Activated CD8-positive, alpha-beta memory T cell treated with anti-CD3 and anti-CD28 coated beads for 24 hours (primary cell): ENCODE data around the gene SULF2.

ENCODE experiments used
- DNase-seq: peaks from one replicate; pipeline ENCODE4 v3.0.0-alpha.2; 2020

The SULF2 gene

DNA sequence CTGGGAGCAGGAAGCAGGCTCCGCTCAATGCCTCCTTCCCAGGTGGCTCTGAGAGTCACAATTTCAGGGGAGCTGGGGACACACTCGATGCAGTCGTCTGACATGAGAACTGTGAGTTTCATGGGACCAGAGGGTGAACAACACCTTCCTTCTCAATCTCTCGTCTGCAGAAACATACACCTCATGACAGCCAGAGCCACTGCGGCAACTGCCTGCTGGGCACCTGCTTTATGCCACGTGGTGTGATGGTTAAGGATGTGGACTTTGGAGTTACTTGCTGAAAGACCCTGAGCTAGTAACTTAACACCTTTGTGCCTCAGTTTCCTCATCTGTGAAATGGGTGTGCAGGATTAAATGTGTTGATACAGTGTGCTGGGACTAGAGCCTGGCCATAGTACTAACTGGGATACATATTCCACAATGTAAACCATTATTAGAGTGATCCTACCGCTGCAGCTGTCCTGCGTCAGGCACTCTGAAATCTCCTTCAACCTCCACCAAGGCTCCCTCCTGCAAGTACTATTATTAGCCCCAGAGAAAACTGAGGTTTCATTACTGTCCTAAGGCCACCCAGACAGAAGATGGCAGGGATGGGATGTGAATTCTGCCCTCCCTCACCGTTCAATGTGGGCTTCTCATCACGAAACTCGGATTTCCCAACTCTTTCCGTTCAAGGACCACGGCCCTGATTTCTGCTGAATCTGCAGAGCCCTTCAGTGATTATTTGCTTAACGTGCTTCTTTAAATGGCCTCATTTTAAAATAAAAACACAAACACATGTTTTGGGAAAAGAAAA is 24.4 kb downstream of the SULF2 start:
- DNase-seq: no peak

DNA sequence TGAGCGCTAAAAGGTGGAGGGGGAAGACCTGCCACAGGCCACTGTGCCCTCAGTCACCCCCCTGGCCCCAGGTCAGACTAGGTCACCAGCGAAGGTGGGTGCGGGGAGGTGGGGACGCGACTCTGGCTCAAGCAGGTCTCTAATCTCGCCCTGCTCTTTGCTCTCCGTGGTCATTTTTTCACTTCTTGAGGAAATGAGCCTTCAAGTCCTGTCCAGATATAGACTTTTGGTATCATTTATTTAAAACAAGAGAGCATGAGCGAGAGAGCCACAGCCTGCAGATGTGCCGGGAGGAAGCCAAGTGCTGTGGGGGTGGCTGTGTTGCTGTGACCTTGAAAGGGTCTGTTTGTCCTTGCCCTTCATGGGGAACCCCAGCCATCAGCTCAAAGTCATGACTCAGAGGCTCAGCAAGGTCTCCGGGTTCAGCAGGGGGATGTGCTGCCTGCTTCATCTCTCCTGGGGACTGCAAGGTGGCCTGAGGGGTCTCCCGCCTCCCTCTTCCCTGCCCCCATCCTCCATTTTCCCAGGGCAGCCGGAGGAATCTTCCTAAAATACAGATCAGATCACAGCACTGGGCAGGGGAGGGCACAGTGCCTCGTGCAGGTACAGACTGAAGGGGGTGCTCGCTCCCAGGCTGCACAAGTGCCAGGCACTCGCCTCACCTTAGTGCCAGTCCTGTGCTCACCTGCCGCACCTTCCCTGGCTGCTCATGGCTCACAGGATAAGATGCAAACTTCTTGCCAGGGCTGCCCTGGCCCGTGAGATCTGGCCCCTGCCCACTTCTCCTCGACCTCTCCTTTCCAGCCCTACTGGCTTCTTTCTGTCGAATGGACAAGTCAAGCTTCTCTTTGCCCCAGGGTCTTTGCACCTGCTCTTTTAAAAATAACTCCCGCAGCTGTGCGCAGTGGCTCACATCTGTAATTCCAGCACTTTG is 26.5 kb downstream of the SULF2 start:
- DNase-seq: no peak

DNA sequence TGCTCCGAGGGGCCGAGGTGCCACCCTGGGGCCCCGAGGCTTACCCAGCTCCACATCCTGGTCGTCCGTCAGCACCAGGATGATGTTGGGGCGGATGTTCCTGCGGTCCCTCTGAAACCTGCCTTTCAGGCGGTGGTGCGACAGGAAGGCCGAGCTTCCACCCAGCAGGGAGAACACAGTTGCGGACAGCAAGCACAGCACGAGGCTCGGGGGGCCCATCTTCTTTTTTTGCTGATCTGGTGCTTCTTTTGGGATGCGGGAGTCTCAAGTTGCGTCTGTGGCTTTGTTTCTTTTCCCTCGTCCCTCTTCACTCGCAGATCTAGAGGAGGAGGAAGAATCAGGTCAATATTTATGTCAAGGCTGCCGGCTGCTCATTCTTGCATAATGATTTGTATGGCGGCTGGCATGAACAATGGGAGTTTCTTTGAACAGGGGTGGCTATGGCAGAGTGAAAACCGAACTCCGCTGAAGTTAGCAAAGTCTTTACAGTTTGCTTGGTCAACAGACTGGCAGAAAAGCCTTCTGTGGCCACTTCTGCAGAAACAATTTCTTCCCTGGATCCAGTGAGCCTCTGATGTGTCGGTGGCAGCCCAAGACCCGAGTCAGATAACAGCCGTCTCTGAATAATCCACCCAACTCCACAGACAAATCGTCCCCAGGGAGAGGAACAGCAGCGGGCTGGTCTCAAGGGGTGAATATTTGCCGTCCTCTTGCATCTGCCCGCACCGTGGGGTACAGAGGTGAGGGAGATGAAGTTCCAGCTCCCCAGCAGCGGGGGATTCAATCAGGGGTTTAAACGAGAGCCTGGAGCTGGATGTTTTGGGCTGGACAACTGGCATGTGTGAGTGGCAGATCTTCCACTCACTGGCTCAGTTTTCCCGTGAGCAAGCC is 27.9 kb downstream of the SULF2 start:
- no peak for DNase-seq

DNA sequence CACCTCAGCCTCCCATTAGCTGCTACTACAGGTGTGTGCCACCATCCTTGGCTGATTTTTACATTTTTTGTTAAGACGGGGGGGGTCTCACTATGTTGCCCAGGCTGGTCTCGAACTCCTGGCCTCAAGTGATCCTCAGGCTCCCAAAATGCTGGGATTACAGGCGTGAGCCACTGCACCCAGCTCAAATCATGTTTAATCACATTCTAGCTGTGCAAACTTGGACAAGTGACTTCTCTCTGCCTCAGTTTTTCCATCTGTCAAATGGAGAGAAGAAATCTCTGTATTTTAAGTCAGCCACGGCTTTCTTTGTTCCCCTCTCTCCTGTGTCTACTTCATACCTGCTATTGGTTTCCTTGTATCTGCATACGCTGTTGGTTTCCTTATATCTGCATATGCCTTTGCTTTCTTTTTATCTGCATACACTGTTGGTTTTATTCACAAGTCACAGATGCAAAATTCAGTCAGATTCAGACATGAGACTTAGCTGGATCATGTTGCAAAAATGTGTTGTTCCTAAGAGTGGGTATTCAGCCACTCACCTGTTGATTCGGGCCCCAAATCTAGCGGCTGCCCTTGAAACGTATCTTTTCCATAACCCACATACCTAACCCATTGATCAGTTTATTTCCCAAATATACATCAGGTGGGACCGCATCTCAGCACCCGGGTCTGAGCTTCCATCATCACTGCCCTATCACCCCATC is 30.2 kb downstream of the SULF2 start:
- no peak for DNase-seq

DNA sequence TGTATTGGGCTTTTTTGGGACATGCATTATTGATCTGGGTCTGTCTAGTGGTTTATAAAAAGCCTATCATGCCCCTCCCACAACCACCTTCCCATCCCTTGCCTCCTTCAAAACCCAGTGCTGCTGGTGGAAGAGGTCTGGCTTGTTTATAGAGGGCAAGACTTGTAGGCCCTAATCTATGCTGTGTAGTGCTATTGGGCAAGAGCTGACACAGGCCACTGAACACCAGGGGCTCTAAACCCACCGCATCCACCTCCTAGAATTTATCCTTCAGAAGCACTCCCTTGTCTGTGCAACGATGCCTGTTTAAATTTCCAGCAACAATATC is 30.9 kb downstream of the SULF2 start:
- DNase-seq: no peak

DNA sequence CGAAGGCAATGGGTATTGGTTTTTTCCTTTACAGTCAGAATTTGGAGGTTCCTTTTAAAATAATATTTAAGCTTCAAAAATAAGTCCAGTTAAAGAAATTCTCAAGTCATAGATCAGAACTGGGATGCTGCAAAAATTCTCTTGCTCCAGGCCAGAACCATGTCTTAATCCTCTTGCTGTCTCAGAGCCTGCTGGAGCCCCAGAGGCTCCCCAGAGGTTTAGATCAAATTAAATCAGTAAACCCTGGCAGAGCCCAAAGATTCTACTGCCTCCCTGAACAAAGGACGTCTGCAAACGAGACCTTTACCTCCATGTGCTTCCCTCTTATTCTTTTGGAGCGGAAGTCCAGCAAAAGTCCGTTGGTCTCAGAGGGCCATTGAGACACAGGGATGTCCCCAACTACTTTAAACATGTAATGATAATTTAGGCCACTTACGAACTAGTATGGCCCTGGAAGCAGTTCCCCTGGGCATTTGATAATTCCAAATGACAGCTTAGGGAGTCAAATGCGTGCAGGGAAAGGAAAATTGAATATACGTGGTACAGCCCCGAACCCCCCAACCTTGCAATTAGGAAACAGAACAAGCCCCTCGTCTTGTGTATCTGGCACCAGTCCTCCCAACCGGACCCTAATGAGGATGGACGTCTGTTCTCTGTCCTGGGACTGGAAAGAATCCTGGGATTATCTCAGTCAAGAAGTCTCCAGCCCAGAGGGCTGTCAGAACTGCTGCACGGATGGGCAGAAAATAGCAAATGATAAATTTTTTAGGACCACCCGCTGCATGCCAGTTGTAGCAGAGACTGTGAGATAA is 31.5 kb downstream of the SULF2 start:
- no peak for DNase-seq

DNA sequence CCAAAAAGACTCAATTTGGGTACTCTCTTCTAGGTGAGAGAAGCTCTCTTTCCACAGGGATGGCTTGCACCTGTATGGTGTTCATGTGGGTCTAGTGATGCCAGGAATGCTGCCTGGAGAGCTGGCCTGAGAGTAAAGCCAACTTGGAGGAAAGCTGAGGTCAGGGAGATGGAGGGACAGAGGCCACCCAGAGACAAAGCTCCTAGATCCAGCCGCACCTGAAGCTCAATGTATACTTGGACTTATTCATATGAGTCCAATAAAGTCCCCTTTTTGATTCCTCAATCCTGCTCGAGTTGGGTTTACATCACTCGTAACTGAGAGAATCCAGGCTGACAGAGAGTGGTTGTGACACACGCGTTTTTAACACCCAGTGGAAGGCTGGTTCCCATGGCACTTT is 33.8 kb downstream of the SULF2 start:
- DNase-seq: no peak

DNA sequence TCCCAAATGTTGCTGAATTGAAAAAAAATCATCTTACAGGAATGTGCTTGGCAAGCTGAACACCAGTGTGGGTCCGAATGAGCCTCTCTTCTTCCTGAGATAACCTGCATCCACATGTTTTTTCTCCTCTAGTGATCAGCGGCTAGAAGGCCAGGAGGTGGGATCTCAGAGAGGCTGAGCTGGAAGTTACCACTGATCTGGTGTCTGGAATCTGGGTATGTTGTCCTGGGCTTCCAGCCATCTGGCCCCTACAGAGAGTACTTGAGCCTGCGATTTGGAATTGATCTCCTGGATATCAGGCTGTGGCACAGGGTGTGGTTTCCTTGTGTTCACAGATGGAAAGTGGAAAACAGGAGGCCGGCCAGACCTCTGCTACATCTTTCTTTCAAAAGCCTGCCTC is 35.9 kb downstream of the SULF2 start:
- no peak for DNase-seq

DNA sequence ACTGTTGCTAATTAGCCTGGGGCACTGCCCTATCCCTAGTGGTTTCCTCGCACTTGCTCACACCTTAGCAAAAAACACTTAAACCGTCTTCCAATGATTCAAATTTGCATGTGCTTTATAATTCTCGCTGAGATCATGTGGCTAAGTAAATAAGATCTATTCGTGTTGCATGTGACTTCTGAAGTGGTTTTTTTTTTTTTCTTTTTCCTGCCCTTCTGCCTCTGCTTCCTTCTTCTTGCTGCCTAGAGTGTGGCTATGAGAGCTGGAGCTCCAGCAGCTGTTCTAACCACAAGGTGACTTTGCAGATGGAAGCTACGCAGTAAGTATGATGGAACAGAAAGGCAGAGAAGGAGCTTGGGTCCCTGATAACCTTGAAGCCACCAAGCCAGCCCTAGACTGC is 36.5 kb downstream of the SULF2 start:
- DNase-seq: no peak

DNA sequence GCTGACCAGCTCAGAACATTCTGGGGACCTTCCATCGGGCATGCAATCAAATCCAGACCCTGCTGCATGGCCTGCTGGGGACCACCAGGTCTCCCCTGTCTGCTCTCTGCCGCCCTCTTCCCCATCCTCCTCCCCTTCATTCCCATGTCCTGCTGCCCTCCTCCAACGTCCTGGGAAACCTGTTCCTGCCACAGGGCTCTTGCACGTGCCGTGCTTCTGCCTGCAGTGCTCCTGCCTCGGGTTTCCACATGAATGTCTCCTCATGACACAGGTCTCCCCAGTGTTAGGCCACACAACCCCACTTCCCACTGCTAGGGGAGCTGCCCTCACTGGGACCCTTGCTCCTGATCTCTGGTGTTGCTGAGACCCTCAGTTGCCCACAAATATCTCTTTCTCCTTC is 37.2 kb downstream of the SULF2 start:
- no peak for DNase-seq

DNA sequence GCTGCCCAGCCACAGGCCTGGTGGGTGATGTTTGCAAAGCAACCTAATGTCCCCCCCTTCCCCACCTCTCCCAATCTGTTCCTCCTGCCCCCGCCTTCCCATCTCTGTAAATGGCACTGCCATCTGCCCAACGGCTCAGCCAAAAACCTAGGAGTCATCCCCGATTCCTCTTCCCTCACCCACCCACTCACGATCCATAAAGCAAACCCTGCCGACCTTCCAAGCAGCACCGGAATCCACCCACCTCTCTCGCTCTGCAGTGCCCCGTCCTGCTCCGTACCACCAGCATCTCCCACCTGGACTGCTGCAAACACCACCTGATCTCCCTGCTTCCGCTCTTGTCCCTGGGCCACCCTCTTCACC is 37.6 kb downstream of the SULF2 start:
- no peak for DNase-seq

DNA sequence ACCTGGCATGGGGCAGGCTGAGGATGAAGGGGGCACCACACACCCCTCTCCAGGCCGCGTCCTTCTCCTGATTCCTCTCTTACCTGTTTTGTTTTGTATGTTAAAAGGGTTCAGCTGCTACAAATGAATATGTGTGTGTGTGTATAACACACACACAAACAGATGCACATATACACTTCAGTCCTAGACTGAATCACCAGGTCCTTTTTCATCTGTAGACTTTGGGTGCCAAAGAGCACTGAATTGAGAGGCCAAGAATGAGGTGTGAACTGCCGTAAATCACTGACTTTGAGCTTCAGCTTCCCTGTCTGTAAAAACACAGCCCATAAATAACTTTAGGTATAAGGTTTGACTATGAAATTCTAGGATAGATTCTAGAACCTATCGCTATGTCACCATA is 40.5 kb downstream of the SULF2 start:
- no peak for DNase-seq

DNA sequence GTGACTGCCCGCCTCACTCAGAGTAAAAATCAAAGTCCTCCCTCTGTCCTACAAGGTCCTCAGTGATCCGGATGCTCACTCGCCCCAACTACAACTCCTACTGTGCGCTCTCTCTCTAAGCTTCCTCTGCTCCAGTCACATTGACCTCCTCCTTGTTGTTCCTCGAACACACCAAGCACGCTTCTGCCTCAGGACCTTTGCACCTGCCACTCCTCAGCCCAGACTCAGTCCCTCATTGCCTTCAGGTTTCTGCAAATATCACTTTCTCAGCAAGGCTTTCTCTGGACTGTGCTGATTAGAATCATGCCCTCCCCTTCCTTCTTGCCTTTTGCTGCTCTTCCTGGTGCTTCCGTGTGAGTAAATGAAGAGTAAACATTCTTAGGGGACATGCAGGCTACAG is 41.6 kb downstream of the SULF2 start:
- DNase-seq: no peak

DNA sequence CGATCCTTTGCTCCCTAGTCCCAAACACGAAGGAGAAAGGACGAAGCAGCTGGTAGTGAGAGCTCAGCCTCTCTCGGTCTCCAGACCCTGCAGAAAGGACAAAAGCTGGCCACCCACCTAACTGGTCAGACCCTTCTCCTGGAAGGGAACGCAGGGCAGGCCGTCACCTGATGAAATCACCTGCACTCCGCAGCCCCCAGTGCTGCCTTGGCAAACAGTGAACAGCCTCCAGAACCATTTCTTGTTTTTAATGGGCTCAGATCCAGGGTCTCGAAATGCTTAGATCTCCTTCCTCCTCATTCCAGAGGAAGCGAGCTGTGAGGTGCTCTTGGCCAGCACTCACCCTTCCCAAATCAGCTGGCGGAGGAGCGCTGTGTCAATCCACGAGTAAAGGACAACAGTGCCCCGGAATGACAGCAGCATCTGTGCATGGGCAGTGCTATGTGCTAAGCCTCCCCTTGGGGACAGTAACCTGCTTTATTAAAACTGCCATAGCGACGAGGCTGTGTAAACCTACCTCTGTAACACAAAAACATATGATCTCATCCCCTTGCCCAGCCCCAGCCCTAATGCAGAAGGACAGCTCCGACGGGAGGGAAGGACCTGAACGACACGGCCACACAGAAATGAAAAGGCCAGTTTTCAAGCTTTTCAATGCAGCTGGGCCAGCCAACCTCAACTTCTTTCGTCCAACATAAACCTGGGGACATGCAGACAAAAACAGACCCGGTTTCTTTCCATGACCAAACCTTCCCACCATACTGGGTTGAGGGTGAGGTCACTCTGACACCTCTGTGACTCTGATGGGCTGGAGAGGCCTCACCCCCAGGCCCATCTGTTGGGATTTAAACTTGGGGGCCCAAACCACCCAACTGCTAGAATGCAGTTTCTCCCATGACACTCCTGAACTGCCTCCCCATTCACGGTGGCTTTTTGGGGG is 43.3 kb downstream of the SULF2 start:
- DNase-seq: no peak

DNA sequence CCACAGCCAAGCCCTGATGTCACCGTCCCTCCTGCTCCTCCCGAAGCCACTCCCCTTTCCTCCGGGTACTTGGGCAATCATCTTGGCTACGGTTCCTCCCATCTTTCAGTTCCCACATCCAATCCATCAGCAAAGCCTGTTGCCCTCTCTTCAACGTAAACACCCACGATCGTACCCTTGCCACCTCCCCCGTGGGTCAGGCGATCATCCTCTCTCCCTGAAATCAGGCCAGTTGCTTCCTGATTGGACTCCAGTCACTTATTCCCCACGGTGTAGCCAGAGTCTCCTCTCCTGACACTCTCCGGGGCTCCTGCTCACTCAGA is 44.5 kb downstream of the SULF2 start:
- no peak for DNase-seq

DNA sequence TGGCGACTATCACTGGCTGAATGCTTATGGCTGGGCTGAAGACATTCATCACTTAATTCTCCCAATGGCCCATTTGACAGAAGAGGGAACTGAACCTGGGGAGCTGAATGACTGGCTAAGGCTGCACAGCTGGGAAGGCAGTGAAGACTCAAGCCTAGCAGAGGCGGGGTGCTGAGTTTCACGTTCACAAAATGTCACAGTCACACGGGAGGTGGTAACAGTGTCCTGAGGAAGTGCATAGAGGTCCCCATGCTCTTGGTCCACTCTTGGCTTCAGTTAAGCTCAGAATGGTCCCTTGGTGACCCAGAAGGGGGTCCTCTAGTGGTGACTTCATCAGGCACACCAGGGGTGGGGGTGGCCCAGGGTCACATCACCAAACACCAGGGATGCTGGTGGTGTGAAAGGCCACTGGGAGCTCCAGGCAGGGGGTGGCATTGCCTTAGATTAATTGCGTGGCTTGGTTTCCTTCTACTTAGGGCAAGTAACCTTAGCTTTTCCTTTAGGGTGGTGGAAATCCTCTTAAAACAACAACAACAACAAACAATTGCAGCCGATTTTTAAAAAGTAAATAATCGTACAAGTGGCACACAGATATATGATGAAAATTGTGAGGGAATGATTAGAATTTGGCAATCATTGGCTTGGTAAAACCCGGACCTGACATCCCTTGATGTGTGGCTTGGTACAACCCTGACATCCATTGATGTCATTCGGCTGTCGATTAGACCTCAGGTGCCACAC is 45.0 kb downstream of the SULF2 start:
- no peak for DNase-seq

DNA sequence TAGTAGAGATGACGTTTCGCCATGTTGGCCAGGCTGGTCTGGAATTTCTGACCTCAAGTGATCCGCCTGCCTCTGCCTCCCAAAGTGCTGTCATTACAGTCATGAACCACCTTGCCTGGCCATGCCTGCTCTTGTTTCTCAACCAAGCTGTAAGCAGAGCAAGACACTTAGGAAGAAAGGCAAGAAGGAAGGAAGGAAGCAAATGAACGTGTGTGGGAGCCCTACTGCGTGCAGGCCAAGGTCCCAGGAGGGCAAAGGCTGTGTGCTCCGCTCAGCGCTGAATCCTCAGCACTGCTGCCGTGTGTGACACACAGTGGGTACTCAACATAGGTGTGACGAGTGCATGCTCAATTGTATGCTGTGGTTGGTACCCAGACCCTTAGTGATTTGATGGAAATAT is 47.4 kb downstream of the SULF2 start:
- DNase-seq: no peak

DNA sequence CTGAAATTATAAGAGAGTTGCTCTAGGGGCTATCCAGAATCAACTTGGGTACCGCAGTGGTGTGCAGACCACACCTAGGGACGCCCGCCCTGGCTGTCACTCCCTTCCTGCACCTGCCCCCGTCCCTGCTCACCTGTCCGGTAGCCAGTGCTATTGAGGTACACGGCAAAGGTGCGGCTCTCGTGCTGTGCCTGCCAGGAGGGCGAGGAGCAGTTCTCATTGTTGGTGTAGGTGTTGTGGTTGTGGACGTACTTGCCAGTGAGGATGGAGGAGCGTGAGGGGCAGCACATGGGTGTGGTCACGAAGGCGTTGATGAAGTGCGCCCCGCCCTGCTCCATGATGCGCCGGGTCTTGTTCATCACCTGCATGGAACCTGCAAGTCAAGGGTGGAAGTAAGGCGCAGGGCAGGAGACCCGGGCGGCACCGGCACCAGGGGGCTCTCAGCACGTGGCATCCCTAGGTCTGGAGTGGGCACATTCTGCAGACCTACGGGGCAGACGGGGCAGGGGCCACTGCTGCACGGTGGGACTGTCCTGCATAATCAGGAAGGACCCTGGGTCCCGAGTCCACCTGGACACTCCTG is 48.6 kb downstream of the SULF2 start:
- no peak for DNase-seq
